GM21360 (cell line): ENCODE measurements around the gene CES2.
"Not testable (repeated sequence)": the region's sequence is repeated elsewhere in the genome, so short reads cannot be mapped to it uniquely, and the experiment has no call there.

Source experiments
- ATAC-seq: cut with Tn5 transposase; IDR thresholded peaks from one replicate; pipeline ENCODE4 v1.9.1; 2021; ENCODE audit warnings: mild to moderate bottlenecking, moderate library complexity; ENCODE audit not compliant: unreplicated experiment

The CES2 gene

GRCh38 chr16:66975302-66975893 lies 40.1 kb downstream of the CES2 start:
- no peak for ATAC-seq

- no peak for ATAC-seq
These were observed 41.4 kb downstream of the CES2 start for GRCh38 chr16:66976746-66977145.

GRCh38 chr16:66977341-66978113 lies 42.2 kb downstream of the CES2 start:
- ATAC-seq = no peak

GRCh38 chr16:66979011-66979717 lies 43.8 kb downstream of the CES2 start:
- ATAC-seq = no peak

GRCh38 chr16:66983033-66983432 lies 47.7 kb downstream of the CES2 start:
- ATAC-seq = no peak

- ATAC-seq = no peak
These were observed 49.6 kb downstream of the CES2 start for GRCh38 chr16:66984892-66985311.

- no peak for ATAC-seq
These were observed 51.2 kb downstream of the CES2 start for GRCh38 chr16:66986559-66986958.

- no peak for ATAC-seq
These were observed 53.0 kb downstream of the CES2 start, which contains the start of gene CES4A for GRCh38 chr16:66988197-66988788. Gene CES4A, plus strand, starts transcription at chr16:66988589. Its CDS starts 184 bp downstream, at chr16:66988773.

- no peak for ATAC-seq
These were observed 56.3 kb downstream of the CES2 start for GRCh38 chr16:66991545-66992077.

- ATAC-seq = not testable (repeated sequence)
These were observed 58.2 kb downstream of the CES2 start for GRCh38 chr16:66993558-66993957.
